Immature natural killer cell (primary cell): ENCODE results near the gene RPS3. TPM values are rescaled to one million over a fixed set of nuclear protein-coding genes. Genes with fewer than 3 reads are reported as not detected.
"Not testable (repeated sequence)": the region's sequence is repeated elsewhere in the genome, so short reads cannot be mapped to it uniquely, and the experiment has no call there.

Experiments
- DNase-seq, 3 donors: peaks; one replicate each; pipeline ENCODE4 v3.0.0; 2022; ENCODE audit warnings: mixed read lengths in 1 of 3
- H3K27ac Mint-ChIP-seq, 6 donors: one replicate each; pipeline ENCODE4 v1.8.0; 2020; ENCODE audit warnings: mixed read lengths in 6 of 6, mild to moderate bottlenecking in 5 of 6, inconsistent platforms in 4 of 6, moderate library complexity in 3 of 6
- H3K27me3 Mint-ChIP-seq, 3 donors: one replicate each; pipeline ENCODE4 v1.8.0; 2020 to 2021; ENCODE audit warnings: low read depth in 3 of 3, mild to moderate bottlenecking in 3 of 3, mixed read lengths in 3 of 3, moderate library complexity in 3 of 3, inconsistent platforms in 1 of 3
- H3K36me3 Mint-ChIP-seq, 3 donors: one replicate each; pipeline ENCODE4 v1.8.0; 2020; ENCODE audit warnings: mixed read lengths in 3 of 3, inconsistent platforms in 2 of 3, mild to moderate bottlenecking in 2 of 3
- H3K4me1 Mint-ChIP-seq, 2 donors: one replicate each; pipeline ENCODE4 v1.8.0; 2020; ENCODE audit warnings: inconsistent platforms in 2 of 2, mild to moderate bottlenecking in 2 of 2, mixed read lengths in 2 of 2, moderate library complexity in 1 of 2
- H3K4me3 Mint-ChIP-seq, 5 donors: one replicate each; pipeline ENCODE4 v1.8.0; 2020; ENCODE audit warnings: mild to moderate bottlenecking in 5 of 5, mixed read lengths in 5 of 5, inconsistent platforms in 3 of 5, moderate library complexity in 3 of 5
- H3K9me3 Mint-ChIP-seq, 6 donors: one replicate each; pipeline ENCODE4 v1.8.0; 2020; ENCODE audit warnings: mild to moderate bottlenecking in 6 of 6, mixed read lengths in 6 of 6, inconsistent platforms in 4 of 6, moderate library complexity in 3 of 6
- polyA plus RNA-seq, 3 donors: library from polyadenylated mRNA; unstranded; fragments of 300-500 nt; fragmentation: Illumina TruSeq; gene quantifications; one replicate each; pipeline ENCODE4 v1.2.3, GENCODE V29; 2021

Gene RPS3
- 1,000 to 10,000 TPM; 2,605 to 4,768 (median 2,974) TPM for polyA plus RNA-seq

DNA sequence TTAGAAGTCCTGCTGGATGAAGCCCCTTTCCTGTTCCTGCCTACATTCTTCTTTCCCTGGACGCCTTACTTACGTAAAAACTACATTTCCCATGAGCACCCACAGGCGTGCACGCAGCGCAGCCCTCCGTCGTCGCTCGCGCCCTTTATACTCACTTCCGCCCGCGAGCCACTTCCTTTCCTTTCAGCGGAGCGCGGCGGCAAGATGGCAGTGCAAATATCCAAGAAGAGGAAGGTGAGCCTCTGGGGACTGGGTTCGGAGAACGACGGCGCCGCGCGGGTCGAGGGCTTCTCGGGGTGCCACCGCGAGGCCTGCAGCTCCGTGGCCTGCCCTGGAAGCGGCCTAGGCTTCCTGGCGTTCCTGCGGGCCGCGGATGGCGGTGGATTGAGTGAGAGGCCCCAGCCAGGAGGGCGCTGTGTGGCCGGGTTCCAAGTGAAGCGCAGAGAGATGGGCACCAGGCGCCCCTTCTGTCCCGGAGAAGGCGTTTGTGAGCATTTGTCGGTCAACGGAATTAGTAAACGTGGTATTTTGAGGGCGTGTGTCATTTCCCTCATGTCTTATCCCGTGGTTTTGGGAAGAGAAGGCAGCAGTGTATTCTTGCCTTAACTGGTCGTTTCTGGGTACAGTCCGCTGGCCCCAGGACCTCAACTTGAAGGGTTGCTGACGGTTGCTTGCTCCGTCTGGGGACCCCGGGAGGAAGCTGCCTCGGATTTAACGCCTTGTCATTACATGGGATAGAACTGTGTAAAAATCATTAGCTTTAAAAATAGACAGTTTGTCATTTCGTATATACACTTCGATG is at the start of gene RPS3:
Gene RPS3 (plus strand): TSS at position 175 of the 802 bp plus-strand sequence. CDS start 30 bp downstream, at position 205.
- Mint-ChIP-seq H3K27me3 (peaks cover 0 to 3% (median 1%) of the 10 kb centered on the region in 3 donors), H3K4me3 (peak within 1 kb of the TSS; percentile 93 to 97 (median 96)), H3K9me3 (no peaks in the 10 kb centered on the region), H3K36me3 (peaks cover 9 to 30% (median 27%) of the 10 kb centered on the region in 3 donors), H3K27ac (peak within 1 kb of the TSS; percentile 93 to 98 (median 96)), H3K4me1 (peaks cover 40 to 57% of the 10 kb centered on the region in 2 donors)
- peak; percentile 85 to 86 (median 85) for DNase-seq

DNA sequence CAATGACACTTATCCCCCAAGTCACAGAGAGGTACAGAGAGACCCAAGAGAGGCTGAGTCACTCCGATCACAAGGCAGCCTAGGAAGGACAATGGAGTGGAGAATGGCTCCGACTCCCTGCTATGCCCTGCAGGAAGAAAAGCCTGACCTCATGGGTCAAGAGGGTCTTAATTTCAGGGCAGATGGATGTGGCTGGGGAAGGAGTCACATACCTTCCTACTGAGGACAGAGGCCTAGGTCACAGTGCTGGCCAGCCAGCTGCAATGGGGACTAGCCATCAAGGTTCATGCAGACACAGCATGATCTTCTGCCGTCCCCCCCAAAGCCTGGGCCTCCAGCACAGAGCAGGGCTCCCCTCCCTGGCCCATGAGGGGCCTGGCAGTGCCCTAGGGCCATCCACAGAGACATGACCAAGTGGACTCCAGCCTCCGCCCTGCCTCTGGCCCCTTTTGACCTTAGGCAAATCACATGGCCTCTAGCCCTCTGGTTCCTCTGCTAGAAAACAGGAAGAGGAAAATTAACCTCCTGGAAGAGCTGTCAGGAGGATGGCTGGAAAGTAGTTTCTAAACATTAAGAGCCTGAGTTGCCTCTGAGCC is 49.7 kb upstream of the RPS3 start:
- Mint-ChIP-seq H3K4me3 (peak overlapping the region; percentile 92 to 97 (median 95)), H3K9me3 (no peaks in the 10 kb centered on the region), H3K27ac (peak overlapping the region; percentile 93 to 98 (median 94)), H3K27me3 (peaks cover 16 to 33% (median 23%) of the 10 kb centered on the region in 3 donors), H3K36me3 (peaks cover 0 to 4% (median 3%) of the 10 kb centered on the region in 3 donors), H3K4me1 (peaks cover 83 to 85% of the 10 kb centered on the region in 2 donors)
- no peak for DNase-seq

DNA sequence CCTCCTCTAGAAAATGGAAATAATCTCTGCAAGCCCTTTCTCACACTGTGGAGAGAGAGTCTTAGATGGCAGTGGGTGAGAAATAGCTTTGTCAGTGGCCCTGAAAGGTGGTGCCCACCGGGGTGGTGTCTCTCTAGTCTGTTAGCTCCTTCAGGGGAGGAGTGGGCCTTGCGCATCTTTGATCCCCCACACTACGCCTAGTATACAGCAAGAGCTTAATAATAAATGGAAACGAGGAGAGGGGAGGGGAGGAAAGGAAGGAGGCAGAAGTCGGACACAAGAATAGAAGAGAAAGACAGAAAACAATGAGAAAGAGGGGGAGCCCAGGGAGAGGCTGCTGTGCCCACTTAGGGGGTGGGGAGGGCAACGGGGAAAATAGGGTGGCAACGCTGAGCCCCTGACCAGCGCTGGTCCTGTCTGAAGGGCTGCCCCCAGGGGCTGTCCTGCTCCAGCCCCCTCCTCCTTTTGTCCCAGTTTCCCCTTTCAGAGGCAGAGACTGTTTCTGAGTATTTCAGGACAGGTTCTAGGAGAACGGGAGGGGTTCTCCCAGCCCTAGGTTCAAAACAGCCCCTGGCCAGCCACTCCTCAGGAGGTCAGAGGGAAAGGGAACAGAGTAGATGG is 49.1 kb upstream of the RPS3 start:
- H3K4me3 Mint-ChIP-seq: peak overlapping the region; percentile 92 to 97 (median 95)
- peak overlapping the region; percentile 93 to 98 (median 94) for H3K27ac Mint-ChIP-seq
- DNase-seq: no peak
- H3K36me3 Mint-ChIP-seq: peaks cover 0 to 4% (median 3%) of the 10 kb centered on the region in 3 donors
- peaks cover 78 to 80% of the 10 kb centered on the region in 2 donors for H3K4me1 Mint-ChIP-seq
- peaks cover 16 to 33% (median 23%) of the 10 kb centered on the region in 3 donors for H3K27me3 Mint-ChIP-seq
- no peaks in the 10 kb centered on the region for H3K9me3 Mint-ChIP-seq

DNA sequence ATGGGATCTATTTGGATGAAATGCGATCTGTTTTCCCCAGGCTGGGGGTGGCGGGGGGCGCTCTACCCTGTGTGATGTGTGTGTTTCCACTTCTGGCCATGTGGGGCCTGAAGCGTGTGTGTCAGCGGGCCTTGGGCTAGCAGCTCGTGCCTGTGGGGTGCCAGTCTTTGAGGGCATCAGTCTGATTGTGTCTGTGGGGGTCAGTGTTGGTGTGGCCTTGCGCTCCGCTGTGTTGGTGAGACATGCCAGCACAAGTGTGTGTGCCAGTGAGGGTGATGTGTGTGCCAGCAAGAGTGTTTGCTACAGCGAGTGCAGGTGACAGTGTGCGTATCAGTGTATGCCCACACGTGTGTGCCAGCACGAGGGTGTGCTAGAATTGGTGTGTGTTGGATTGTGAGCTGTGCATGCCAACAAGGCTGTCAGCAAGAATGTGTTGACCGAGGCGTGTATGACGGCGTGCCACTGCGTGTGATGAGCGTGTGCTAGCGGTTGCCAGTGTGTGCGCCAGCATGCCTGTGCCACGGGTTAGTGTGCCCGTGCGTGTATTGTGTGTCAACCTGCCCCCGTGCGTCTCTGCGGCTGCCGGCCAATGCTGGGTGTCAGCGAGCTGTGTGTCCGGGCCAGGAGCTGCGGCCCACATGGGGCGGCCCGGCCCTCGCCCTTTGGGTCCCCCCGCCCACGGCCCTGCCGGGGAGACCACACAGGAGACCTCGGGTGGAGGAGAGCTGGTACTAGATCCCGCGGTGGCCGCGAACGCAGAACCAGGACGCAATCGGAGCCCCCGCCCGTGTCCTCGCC is 48.4 kb upstream of the RPS3 start:
- H3K9me3 Mint-ChIP-seq: no peaks in the 10 kb centered on the region
- peak; percentile 55 to 63 (median 60) for DNase-seq
- H3K4me1 Mint-ChIP-seq: peaks cover 73 to 75% of the 10 kb centered on the region in 2 donors
- H3K36me3 Mint-ChIP-seq: peaks cover 0 to 4% (median 3%) of the 10 kb centered on the region in 3 donors
- peak overlapping the region; percentile 93 to 98 (median 94) for H3K27ac Mint-ChIP-seq
- peaks cover 16 to 33% (median 23%) of the 10 kb centered on the region in 3 donors for H3K27me3 Mint-ChIP-seq
- H3K4me3 Mint-ChIP-seq: peak overlapping the region; percentile 92 to 97 (median 95)

DNA sequence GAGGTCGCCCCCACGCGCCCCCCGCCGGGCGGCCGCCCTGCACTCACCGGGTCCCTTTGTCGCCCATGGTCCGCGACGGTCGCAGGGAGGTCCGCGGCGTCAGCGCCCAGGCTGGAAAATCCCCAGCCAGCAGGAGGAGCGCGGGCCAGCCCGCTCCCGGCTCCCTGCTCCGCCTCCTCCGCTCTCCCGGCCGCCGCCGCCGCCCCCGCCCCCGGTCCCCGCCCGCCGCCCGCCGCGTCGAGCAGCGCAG is 47.9 kb upstream of the RPS3 start, which contains the start of gene ARRB1:
Gene ARRB1 (minus strand): TSS at position 121 of the 250 bp plus-strand sequence. CDS start 54 bp downstream, at position 67.
- Mint-ChIP-seq H3K4me1 (peaks cover 68 to 70% of the 10 kb centered on the region in 2 donors), H3K4me3 (peak within 1 kb of the TSS; percentile 92 to 97 (median 95)), H3K27me3 (peaks cover 16 to 33% (median 23%) of the 10 kb centered on the region in 3 donors), H3K9me3 (no peaks in the 10 kb centered on the region), H3K36me3 (peaks cover 0 to 4% (median 3%) of the 10 kb centered on the region in 3 donors), H3K27ac (peak within 1 kb of the TSS; percentile 94 to 98 (median 95))
- no peak for DNase-seq

DNA sequence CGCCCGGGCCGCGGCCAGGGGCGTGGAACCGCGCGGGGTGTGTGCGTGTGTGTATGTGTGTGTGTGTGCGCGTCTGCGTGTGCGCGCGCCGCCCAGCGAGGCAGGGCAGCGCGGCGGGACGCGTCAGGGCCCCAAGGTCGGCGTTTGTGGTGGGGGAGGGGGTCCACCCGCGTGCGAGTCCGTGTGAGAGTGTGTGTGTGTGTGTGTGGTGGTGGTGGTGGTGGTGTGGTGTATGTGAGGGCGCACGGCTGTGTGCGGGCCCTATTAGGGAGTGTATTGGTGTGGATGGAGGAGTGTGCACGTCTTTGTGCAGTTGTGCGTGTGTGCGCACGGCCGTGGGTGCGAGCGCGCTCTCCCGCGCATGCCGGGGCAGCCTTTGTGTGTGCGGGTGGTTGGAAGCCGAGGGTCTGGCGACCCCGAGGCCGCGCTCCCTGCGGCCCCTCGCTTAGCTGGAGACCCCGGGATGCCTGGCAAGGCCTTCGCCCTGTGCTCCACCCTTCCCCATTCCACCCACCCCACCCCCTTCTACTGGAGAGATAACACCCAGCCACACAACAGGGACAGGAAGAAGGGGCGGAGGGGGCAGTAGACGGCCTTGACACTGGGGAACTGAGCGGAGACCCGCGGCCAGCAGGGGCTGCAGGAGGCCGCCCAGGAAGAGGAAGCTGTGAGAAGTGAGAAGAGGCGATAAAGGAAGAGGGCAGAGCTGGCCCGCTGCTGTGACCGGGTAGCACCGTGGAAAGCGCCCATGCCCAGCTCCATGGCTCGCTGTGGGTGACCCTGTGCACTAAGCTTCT is 47.3 kb upstream of the RPS3 start:
- H3K27me3 Mint-ChIP-seq: peaks cover 16 to 31% (median 23%) of the 10 kb centered on the region in 3 donors
- H3K4me3 Mint-ChIP-seq: peak overlapping the region; percentile 89 to 95 (median 93)
- peak; percentile 77 to 84 (median 83) for DNase-seq
- peaks cover 0 to 4% (median 3%) of the 10 kb centered on the region in 3 donors for H3K36me3 Mint-ChIP-seq
- peak overlapping the region; percentile 89 to 98 (median 95) for H3K27ac Mint-ChIP-seq
- H3K4me1 Mint-ChIP-seq: peaks cover 63 to 65% of the 10 kb centered on the region in 2 donors
- H3K9me3 Mint-ChIP-seq: peaks cover 0 to 2% (median 0%) of the 10 kb centered on the region in 6 donors

DNA sequence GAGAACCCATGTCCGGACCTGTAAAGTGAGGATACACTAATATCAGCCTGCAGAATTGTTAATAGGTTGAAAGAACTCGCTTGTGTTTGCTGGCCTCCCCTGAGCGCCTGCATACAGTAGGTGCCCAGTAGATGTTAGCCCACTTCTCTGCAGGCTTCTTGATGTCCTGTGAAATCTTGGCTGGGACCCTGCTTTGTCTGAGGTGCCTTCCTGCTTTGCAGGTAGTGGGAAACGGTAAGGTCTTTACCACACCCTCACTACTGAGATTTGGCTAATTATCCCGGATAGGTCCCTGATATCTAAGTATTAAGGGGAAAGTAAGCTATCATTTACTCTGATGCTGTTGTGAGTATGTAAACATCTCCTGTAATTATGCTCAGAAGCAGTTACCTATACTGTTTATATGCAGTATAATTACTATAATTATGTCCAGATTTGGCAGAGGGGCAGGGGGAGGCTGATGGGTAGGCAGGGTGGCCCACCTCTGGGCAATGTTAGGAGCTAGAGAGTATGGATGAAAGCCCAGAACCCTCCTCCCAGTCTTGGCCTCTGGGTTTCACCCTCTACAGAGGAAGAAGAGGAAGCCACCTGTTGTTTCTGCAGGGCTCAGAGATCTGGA is 46.6 kb upstream of the RPS3 start:
- Mint-ChIP-seq H3K9me3 (peaks cover 0 to 2% (median 0%) of the 10 kb centered on the region in 6 donors), H3K4me1 (peaks cover 56 to 57% of the 10 kb centered on the region in 2 donors), H3K4me3 (peak overlapping the region; percentile 89 to 95 (median 93))

DNA sequence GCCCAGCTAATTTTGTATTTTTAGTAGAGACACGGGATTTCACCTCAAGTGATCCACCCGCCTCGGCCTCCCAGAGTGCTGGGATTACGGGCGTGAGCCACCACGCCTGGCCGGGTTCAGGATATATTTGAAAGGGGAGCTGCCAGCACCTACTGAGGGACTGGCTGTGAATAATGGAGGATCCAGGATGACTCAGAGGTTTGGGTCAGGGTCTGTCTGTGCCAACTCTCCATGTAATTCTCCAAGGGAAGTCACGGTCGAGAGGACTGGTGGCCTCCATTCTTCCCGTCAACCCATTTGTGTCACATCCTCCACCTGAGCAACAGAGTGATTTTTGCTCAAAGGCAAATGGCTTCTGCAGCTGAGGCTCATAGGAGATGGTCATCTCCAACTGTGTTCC is 44.3 kb upstream of the RPS3 start:
- Mint-ChIP-seq H3K36me3 (peaks cover 0 to 3% (median 0%) of the 10 kb centered on the region in 3 donors), H3K27ac (peak overlapping the region in 3 of 6 donors; percentile 10 to 44 (median 40)), H3K4me1 (peaks cover 32 to 35% of the 10 kb centered on the region in 2 donors), H3K27me3 (peaks cover 17 to 26% (median 24%) of the 10 kb centered on the region in 3 donors), H3K9me3 (peaks cover 0 to 2% (median 0%) of the 10 kb centered on the region in 6 donors), H3K4me3 (no peak overlapping the region)
- DNase-seq: no peak

More for the DNA sequence above, 46.6 kb upstream of the RPS3 start:
- Mint-ChIP-seq H3K27me3 (peaks cover 16 to 31% (median 23%) of the 10 kb centered on the region in 3 donors), H3K27ac (peak overlapping the region; percentile 89 to 98 (median 95)), H3K36me3 (peaks cover 0 to 4% (median 3%) of the 10 kb centered on the region in 3 donors)
- no peak for DNase-seq

DNA sequence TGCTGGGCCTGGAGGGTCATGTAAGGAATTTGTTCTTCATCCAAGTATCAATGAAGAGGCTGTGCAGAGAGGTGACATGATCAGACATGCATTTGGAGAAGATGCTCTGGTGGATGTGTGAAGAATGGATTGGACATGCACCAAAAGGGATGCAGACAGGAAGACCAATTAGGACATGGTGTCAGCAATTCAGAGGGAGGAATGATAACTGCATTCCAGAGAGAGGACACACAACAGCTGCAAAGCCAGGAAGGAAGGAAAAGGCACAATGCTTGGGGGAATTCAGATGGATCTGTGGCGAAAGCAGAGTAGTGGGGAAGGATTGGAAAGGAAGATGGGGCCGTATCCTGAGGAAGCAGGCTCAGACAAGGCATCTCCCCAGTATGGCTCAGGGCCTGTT is 42.7 kb upstream of the RPS3 start:
- H3K27me3 Mint-ChIP-seq: peaks cover 9 to 14% (median 12%) of the 10 kb centered on the region in 3 donors
- H3K36me3 Mint-ChIP-seq: no peaks in the 10 kb centered on the region
- H3K27ac Mint-ChIP-seq: no peak overlapping the region
- DNase-seq: no peak
- H3K4me1 Mint-ChIP-seq: peaks cover 22 to 26% of the 10 kb centered on the region in 2 donors
- no peak overlapping the region for H3K4me3 Mint-ChIP-seq
- peaks cover 0 to 2% (median 0%) of the 10 kb centered on the region in 6 donors for H3K9me3 Mint-ChIP-seq

DNA sequence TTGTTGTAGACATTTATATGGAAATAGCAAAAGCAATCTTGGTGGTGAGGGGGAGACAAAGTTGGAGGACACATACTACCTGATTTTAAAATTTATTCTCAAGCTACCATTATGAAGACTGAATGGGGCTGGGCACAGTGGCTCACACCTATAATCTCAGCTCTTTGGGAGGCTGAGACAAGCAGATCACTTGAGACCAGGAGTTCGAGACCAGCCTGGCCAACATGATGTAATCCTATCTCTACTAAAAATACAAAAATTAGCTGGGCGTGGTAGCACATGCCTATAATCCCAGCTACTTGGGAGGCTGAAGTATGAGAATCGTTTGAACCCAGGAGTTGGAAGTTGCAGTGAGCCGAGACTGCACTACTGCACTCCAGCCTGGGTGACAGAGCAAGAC is 37.0 kb upstream of the RPS3 start:
- not testable (repeated sequence) for H3K36me3 Mint-ChIP-seq, H3K27ac Mint-ChIP-seq, H3K4me1 Mint-ChIP-seq, DNase-seq, H3K27me3 Mint-ChIP-seq, H3K4me3 Mint-ChIP-seq, H3K9me3 Mint-ChIP-seq

DNA sequence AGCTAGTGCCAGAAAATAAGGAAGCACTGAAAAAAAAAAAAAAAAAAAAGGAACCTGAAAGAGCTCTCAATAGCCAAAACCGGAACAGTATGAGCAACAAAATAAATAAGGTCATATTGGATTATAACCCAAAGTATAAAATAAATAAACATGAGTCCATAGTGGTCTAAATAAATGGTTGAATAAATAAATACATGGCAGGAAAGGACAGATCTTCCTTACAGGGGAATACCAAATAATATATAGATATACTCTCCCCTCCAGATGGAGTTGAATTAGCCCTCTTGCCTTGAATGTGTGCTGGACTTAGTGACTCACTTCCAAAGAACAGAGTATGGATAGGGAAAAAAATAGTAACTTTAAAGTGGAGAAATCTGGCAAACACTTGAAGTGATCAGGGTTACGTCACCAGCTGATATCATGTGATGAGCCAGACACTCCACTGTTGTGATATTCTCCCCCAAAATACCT is 33.6 kb upstream of the RPS3 start:
- Mint-ChIP-seq H3K36me3 (no peaks in the 10 kb centered on the region), H3K27me3 (peaks cover 0 to 2% (median 0%) of the 10 kb centered on the region in 3 donors), H3K27ac (peak overlapping the region in 1 of 6 donors; percentile 70), H3K4me1 (peaks cover 30 to 36% of the 10 kb centered on the region in 2 donors), H3K9me3 (peaks cover 0 to 6% (median 2%) of the 10 kb centered on the region in 6 donors), H3K4me3 (no peak overlapping the region)
- no peak for DNase-seq

DNA sequence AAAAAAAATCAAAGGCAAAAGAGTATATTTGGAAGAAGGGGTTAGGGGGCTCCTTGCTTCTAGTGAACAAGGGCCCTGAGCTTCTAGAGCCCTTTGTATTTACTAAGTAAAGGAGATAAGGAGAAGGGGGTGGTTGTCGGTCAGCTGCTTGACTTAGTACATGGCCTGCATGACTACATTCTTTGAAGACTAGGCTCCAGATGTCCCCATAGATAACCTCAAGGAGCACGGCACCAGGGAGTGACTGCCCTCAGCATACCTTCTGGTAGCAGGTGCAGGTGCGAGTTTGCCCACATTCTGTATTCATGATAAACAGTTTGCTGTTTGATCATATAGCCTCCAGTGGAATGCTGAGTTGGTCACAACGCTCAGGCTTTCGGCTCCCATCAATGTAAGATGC is 32.5 kb upstream of the RPS3 start:
- not testable (repeated sequence) for H3K4me3 Mint-ChIP-seq, H3K36me3 Mint-ChIP-seq, H3K27me3 Mint-ChIP-seq, H3K9me3 Mint-ChIP-seq, DNase-seq
- H3K27ac Mint-ChIP-seq: peak overlapping the region in 2 of 6 donors; percentile 24 to 64
- H3K4me1 Mint-ChIP-seq: peaks cover 36 to 41% of the 10 kb centered on the region in 2 donors
